ENCODE measurements around the gene SWI5.

DNA sequence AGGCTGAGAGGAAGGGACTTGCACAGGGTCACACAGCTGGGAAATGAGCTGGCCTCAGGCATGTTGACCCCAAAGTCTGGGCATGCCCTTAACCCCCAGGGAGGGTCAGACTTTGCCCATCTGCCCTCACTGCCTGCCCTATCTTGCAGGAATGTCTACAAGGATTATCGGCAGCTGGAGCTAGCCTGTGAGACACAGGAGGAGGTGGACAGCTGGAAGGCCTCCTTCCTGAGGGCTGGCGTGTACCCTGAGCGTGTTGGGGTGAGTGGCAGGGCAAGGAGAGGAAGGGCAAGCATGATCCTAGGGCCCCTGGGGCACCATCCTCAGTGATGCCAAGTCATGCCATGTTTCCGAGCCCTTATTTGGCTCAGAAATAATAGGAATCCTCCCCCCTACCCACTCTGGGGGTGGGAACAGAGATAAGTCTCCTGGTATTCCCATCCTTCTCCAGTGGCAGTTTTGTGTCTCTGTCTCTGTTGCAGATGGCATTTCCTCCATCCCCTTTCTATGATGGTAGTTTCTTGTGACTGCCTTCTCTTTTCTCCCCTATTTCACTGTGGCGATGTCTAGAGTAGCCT, 28.8 kb upstream of the SWI5 start:
- TF ChIP-seq, protein P1, sequence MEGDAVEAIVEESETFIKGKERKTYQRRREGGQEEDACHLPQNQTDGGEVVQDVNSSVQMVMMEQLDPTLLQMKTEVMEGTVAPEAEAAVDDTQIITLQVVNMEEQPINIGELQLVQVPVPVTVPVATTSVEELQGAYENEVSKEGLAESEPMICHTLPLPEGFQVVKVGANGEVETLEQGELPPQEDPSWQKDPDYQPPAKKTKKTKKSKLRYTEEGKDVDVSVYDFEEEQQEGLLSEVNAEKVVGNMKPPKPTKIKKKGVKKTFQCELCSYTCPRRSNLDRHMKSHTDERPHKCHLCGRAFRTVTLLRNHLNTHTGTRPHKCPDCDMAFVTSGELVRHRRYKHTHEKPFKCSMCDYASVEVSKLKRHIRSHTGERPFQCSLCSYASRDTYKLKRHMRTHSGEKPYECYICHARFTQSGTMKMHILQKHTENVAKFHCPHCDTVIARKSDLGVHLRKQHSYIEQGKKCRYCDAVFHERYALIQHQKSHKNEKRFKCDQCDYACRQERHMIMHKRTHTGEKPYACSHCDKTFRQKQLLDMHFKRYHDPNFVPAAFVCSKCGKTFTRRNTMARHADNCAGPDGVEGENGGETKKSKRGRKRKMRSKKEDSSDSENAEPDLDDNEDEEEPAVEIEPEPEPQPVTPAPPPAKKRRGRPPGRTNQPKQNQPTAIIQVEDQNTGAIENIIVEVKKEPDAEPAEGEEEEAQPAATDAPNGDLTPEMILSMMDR (IDR thresholded peaks at IDR 0.05): no peak
- no peak for TF ChIP-seq POLR2A (IDR thresholded peaks at IDR 0.05)
